ENCODE data around the gene DCP1A. TPM values are rescaled to one million over a fixed set of nuclear protein-coding genes. Genes with fewer than 3 reads are reported as not detected.

Gene DCP1A
- total and polyA plus RNA-seq, 5 experiments from 2014 or later: 36.4 to 80.5 (median 68.5) TPM

- no peak for ATAC-seq
- no peak for DNase-seq
- POLR2A ChIA-PET: interaction anchor here (1.3 kb wide), 1 partner anchor 24 kb away, joined by 5 read pairs; no protein-coding TSS in a partner anchor
- Mint-ChIP-seq H3K27ac (peak overlapping the region in 4 of 10 donors; percentile 12 to 58 (median 29)), H3K9me3 (peaks cover 0 to 2% (median 0%) of the 10 kb centered on the region in 9 donors), H3K36me3 (peaks cover 0 to 8% (median 4%) of the 10 kb centered on the region in 3 donors), H3K27me3 (no peaks in the 10 kb centered on the region), H3K4me3 (peak overlapping the region in 6 of 10 donors; percentile 22 to 54 (median 46)), H3K4me1 (peaks cover 27 to 76% (median 72%) of the 10 kb centered on the region in 4 donors)
Observed at GRCh38 chr3:53250881-53251605, 96.3 kb downstream of the DCP1A start.

DNA sequence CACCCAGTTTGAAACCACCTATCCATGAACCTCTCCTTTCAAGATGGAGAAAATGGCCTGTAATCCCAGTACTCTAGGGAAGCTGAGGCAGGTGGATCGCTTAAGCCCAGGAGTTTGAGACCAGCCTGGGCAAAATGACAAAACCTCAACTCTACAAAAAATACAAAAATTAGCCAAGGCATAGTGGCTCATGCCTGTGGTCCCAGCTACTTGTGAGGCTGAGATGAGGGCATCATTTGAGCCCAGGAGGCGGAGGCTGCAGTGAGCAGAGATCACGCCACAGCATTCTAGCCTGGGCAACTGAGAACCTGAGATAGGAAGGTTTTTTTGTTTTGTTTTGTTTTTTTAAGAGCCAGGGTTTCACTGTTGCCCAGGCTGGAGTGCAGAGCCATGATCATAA lies 96.9 kb downstream of the DCP1A start:
- H3K27ac Mint-ChIP-seq: peak overlapping the region in 3 of 10 donors; percentile 16 to 69 (median 37)
- no peak for ATAC-seq
- H3K36me3 Mint-ChIP-seq: peaks cover 0 to 11% (median 5%) of the 10 kb centered on the region in 3 donors
- peak overlapping the region in 1 of 10 donors; percentile 36 for H3K4me3 Mint-ChIP-seq
- POLR2A ChIA-PET: no interaction called here
- no peak for DNase-seq
- no peaks in the 10 kb centered on the region for H3K27me3 Mint-ChIP-seq
- H3K4me1 Mint-ChIP-seq: peaks cover 27 to 77% (median 73%) of the 10 kb centered on the region in 4 donors
- H3K9me3 Mint-ChIP-seq: peaks cover 0 to 2% (median 0%) of the 10 kb centered on the region in 9 donors

DNA sequence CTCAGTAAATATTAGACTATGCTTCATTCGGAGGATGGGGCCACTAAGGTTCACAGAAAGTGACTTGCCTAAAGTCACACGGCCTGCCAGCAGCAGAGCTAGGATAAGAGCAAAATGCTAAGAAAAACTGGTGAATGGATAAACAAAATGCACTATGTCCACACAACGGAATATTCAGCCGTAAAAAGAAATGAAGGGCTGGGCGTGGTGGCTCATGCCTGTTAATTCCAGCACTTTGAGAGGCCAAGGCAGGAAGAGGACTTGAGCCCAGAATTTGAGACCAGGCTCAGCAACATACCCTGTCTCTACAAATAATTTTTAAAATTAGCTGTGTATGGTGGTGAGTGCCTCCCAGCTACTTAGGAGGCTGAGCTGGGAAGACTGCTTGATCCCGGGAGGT lies 99.2 kb downstream of the DCP1A start:
- Mint-ChIP-seq H3K36me3 (peaks cover 0 to 11% (median 5%) of the 10 kb centered on the region in 3 donors), H3K27ac (peak overlapping the region in 4 of 10 donors; percentile 24 to 75 (median 37)), H3K27me3 (no peaks in the 10 kb centered on the region), H3K9me3 (peaks cover 0 to 2% (median 0%) of the 10 kb centered on the region in 9 donors), H3K4me3 (no peak overlapping the region), H3K4me1 (peaks cover 30 to 70% (median 64%) of the 10 kb centered on the region in 4 donors)
- DNase-seq (no peak), ATAC-seq (no peak)
- POLR2A ChIA-PET: interaction anchor here (1.2 kb wide), 1 partner anchor 28 kb away, joined by 5 read pairs; no protein-coding TSS in a partner anchor

- ATAC-seq (no peak), DNase-seq (no peak)
- peaks cover 0 to 11% (median 5%) of the 10 kb centered on the region in 3 donors for H3K36me3 Mint-ChIP-seq
- peaks cover 28 to 65% (median 59%) of the 10 kb centered on the region in 4 donors for H3K4me1 Mint-ChIP-seq
- peak overlapping the region in 2 of 10 donors; percentile 1 to 12 for H3K4me3 Mint-ChIP-seq
- peaks cover 0 to 2% (median 0%) of the 10 kb centered on the region in 9 donors for H3K9me3 Mint-ChIP-seq
- POLR2A ChIA-PET: interaction anchor here (1.2 kb wide), 1 partner anchor 29 kb away, joined by 5 read pairs; no protein-coding TSS in a partner anchor
- peak overlapping the region in 1 of 10 donors; percentile 38 for H3K27ac Mint-ChIP-seq
- no peaks in the 10 kb centered on the region for H3K27me3 Mint-ChIP-seq
Observed at GRCh38 chr3:53247619-53248018, 99.7 kb downstream of the DCP1A start.

DNA sequence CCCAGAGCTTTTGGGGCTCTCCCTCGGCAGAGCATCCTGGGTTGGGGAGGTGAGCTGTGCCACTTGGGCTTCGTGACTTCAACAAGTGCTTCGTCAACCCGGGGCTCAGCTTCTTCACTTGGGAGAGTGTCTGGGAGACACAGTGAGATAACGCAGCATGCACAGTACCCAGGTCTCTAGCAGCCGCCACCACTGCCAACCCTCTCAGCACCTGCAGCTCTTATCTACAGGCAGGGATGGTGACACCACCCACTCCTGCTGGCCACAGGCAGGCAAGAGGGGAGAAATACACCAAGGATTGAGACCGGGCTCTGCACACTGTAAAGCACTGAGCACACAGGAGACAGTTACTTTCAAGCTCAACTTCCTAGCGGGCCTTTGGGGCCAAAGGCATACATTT lies 103.1 kb downstream of the DCP1A start:
- Mint-ChIP-seq H3K27me3 (no peaks in the 10 kb centered on the region), H3K9me3 (peaks cover 0 to 2% (median 0%) of the 10 kb centered on the region in 9 donors), H3K36me3 (peaks cover 0 to 32% (median 11%) of the 10 kb centered on the region in 3 donors), H3K4me3 (no peak overlapping the region), H3K27ac (no peak overlapping the region), H3K4me1 (peaks cover 17 to 39% (median 26%) of the 10 kb centered on the region in 4 donors)
- DNase-seq (no peak), ATAC-seq (no peak)
- POLR2A ChIA-PET: no interaction called here

DNA sequence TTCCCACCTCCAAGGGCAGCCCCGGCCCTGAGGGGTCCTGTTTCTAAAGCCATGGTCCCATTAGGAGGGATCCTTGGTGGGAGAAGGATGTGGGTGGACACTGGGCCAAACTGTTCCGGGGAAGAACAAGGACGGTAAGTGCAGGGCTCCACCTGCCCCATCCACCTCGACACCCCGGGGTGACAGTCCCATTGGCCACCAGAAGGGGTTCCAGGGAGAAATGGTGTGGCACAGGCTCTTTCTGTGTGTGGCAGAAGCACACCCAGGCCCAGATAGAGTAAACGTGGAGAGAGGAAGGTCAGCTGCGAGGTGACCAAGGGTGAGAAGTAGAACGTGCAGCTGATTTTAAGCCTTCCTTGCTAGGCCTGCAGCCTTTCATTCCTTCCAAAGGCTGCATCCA lies 103.6 kb downstream of the DCP1A start:
- H3K4me3 Mint-ChIP-seq: no peak overlapping the region
- no peaks in the 10 kb centered on the region for H3K27me3 Mint-ChIP-seq
- no peak for DNase-seq
- peaks cover 0 to 36% (median 14%) of the 10 kb centered on the region in 3 donors for H3K36me3 Mint-ChIP-seq
- peaks cover 17 to 38% (median 26%) of the 10 kb centered on the region in 4 donors for H3K4me1 Mint-ChIP-seq
- H3K27ac Mint-ChIP-seq: peak overlapping the region in 1 of 10 donors; percentile 20
- ATAC-seq: no peak
- POLR2A ChIA-PET: no interaction called here
- H3K9me3 Mint-ChIP-seq: peaks cover 0 to 2% (median 0%) of the 10 kb centered on the region in 9 donors

GRCh38 chr3:53243165-53243564 lies 104.2 kb downstream of the DCP1A start:
- no peak for DNase-seq
- POLR2A ChIA-PET: no interaction called here
- peaks cover 0 to 2% (median 0%) of the 10 kb centered on the region in 9 donors for H3K9me3 Mint-ChIP-seq
- peaks cover 0 to 42% (median 16%) of the 10 kb centered on the region in 3 donors for H3K36me3 Mint-ChIP-seq
- no peak overlapping the region for H3K4me3 Mint-ChIP-seq
- ATAC-seq: no peak
- H3K27ac Mint-ChIP-seq: no peak overlapping the region
- no peaks in the 10 kb centered on the region for H3K27me3 Mint-ChIP-seq
- H3K4me1 Mint-ChIP-seq: peaks cover 16 to 34% (median 23%) of the 10 kb centered on the region in 4 donors

DNA sequence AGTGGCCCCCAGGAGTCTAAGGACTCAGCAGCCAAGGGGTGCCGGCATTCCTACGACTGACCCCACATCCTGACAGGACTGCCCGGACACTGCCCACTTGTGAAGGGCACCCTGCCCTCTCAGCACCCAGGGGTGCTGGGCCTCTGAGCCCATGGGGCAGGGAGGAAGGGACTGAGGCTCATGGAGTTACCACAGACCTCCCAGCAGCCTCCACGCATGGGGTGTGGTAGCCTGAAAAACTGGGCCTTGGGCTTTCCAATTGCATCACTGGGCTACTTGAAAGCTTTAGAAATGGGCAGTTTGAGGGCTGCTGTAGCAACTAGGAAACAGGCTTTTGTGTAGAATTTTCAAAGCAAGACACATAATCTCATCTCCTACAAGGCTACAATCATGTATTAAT lies 104.7 kb downstream of the DCP1A start:
- Mint-ChIP-seq H3K4me3 (no peak overlapping the region), H3K9me3 (peaks cover 0 to under 1% (median 0%) of the 10 kb centered on the region in 9 donors), H3K27me3 (no peaks in the 10 kb centered on the region), H3K4me1 (peaks cover 12 to 29% (median 17%) of the 10 kb centered on the region in 4 donors), H3K27ac (no peak overlapping the region), H3K36me3 (peaks cover 0 to 45% (median 16%) of the 10 kb centered on the region in 3 donors)
- DNase-seq: no peak
- ATAC-seq: no peak
- POLR2A ChIA-PET: no interaction called here

- DNase-seq (no peak), ATAC-seq (no peak)
- Mint-ChIP-seq H3K27ac (peak overlapping the region in 1 of 10 donors; percentile 59), H3K4me1 (peaks cover 11 to 28% (median 15%) of the 10 kb centered on the region in 4 donors), H3K4me3 (no peak overlapping the region), H3K9me3 (no peaks in the 10 kb centered on the region), H3K27me3 (no peaks in the 10 kb centered on the region), H3K36me3 (peaks cover 0 to 45% (median 15%) of the 10 kb centered on the region in 3 donors)
- POLR2A ChIA-PET: no interaction called here
Observed at GRCh38 chr3:53242155-53242554, 105.2 kb downstream of the DCP1A start.

GRCh38 chr3:53240989-53241972 lies 106.1 kb downstream of the DCP1A start:
- peaks cover 11 to 23% (median 14%) of the 10 kb centered on the region in 4 donors for H3K4me1 Mint-ChIP-seq
- H3K27ac Mint-ChIP-seq: no peak overlapping the region
- H3K4me3 Mint-ChIP-seq: no peak overlapping the region
- H3K9me3 Mint-ChIP-seq: no peaks in the 10 kb centered on the region
- H3K36me3 Mint-ChIP-seq: peaks cover 0 to 51% (median 11%) of the 10 kb centered on the region in 3 donors
- POLR2A ChIA-PET: no interaction called here
- DNase-seq: no peak
- no peak for ATAC-seq
- no peaks in the 10 kb centered on the region for H3K27me3 Mint-ChIP-seq

DNA sequence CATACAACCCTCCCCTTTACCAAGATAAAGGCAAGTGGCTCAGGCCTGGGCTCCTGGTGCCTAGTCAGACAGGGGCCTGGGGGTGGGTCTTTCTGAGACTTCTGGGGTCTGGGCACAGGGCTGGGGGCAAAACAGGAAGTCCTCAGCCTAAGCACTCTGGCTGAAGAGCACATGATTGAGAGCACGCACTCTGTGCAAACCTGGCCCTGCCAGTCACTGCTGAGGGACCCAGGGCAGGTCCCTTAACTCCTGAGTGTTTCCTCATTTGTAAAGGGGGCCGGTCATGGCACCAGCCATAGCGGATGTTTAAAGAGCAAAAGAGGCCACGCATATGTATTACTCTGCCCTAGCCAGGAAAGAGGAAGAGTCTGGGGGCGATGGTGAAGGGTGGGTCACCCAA lies 107.5 kb downstream of the DCP1A start:
- Mint-ChIP-seq H3K4me3 (no peak overlapping the region), H3K27me3 (no peaks in the 10 kb centered on the region), H3K4me1 (peaks cover 7 to 23% (median 13%) of the 10 kb centered on the region in 4 donors), H3K9me3 (no peaks in the 10 kb centered on the region), H3K36me3 (peaks cover 0 to 54% (median 6%) of the 10 kb centered on the region in 3 donors), H3K27ac (peak overlapping the region in 1 of 10 donors; percentile 36)
- ATAC-seq (no peak), DNase-seq (no peak)
- POLR2A ChIA-PET: no interaction called here

- Mint-ChIP-seq H3K27me3 (no peaks in the 10 kb centered on the region), H3K36me3 (peaks cover 0 to 59% (median 9%) of the 10 kb centered on the region in 3 donors), H3K4me3 (no peak overlapping the region), H3K27ac (no peak overlapping the region), H3K4me1 (peaks cover 6 to 21% (median 9%) of the 10 kb centered on the region in 4 donors), H3K9me3 (no peaks in the 10 kb centered on the region)
- POLR2A ChIA-PET: interaction anchor here (1.0 kb wide), 1 partner anchor 48 kb away, joined by 3 read pairs; no protein-coding TSS in a partner anchor
- DNase-seq (no peak), ATAC-seq (no peak)
Observed at GRCh38 chr3:53238886-53239285, 108.5 kb downstream of the DCP1A start.
